HepG2 (cell line): ENCODE measurements around the gene GPR39. TPM values are rescaled to one million over a fixed set of nuclear protein-coding genes. Genes with fewer than 3 reads are reported as not detected.

Experiments
- ATAC-seq: fragments of 200-7000 bp; cut with Tn5 transposase; 3 replicates; pipeline ENCODE4 v1.9.1; 2020; ENCODE audit warnings: mild to moderate bottlenecking, moderate library complexity
- BruUV-seq: library from RNA; stranded (reverse); fragments of 400-500 nt; replicated peaks from 2 replicates; lab custom pipeline; 2021; lab: Mats Ljungman, UMichigan
- CTCF ChIA-PET: fragments of 300-600 bp; formaldehyde crosslinking; extraction: SDS; loops from one replicate; lab custom pipeline; 2021; ENCODE audit warnings: low total read pairs, inconsistent platforms, low intra/inter-chr PET ratio; lab: Yijun Ruan, JAX
- POLR2A ChIA-PET: fragments of 350-600 bp; sonication (Branson Sonifier 250); formaldehyde crosslinking; loops from one replicate; lab custom pipeline; 2020; ENCODE audit warnings: antibody characterized with exemption, inconsistent platforms; lab: Yijun Ruan, JAX
- DNase-seq: peaks from one replicate; pipeline ENCODE4 v3.0.0-alpha.2; 2015; ENCODE audit warnings: low spot score
- FAIRE-seq: peaks from 3 replicates; lab custom pipeline; 2011; peaks lifted over from hg19 to GRCh38; lab: Jason Lieb, UNC
- H2AFZ ChIP-seq: one replicate; pipeline ENCODE4 v1.6.1; 2011; ENCODE audit warnings: low read length, inconsistent platforms
- H3K27ac ChIP-seq: fragments of 300-600 bp; 3 replicates; pipeline ENCODE4 v1.8.0; 2011; ENCODE audit warnings: mixed run types, mild to moderate bottlenecking, mixed read lengths, low read length, inconsistent platforms; ENCODE audit not compliant: insufficient read depth; ENCODE audit errors: extremely low read length
- H3K27me3 ChIP-seq, 2 experiments: fragments of 200-600 bp in 1 of 2; 2 replicates in 1 of 2; 3 replicates in 1 of 2; pipeline versions ENCODE4 v1.6.0 to v1.8.0; 2011; ENCODE audit warnings: low read length in 2 of 2, mild to moderate bottlenecking in 2 of 2, moderate library complexity in 2 of 2, inconsistent platforms in 1 of 2; ENCODE audit not compliant: insufficient read depth in 2 of 2, control insufficient read depth in 1 of 2
- H3K36me3 ChIP-seq, 2 experiments: fragments of 200-600 bp in 1 of 2; replicated peaks in 1 of 2; 2 replicates in 1 of 2; 3 replicates in 1 of 2; pipeline versions ENCODE4 v1.5.1 to v1.8.0; 2011; ENCODE audit warnings: low read length in 2 of 2, inconsistent platforms in 1 of 2; ENCODE audit not compliant: insufficient read depth in 2 of 2, control insufficient read depth in 1 of 2
- H3K4me1 ChIP-seq: 2 replicates; pipeline ENCODE4 v1.5.1; 2012; ENCODE audit warnings: low read length, inconsistent platforms; ENCODE audit not compliant: insufficient read depth
- H3K4me2 ChIP-seq: 2 replicates; pipeline ENCODE4 v1.6.0; 2011; ENCODE audit warnings: low read depth, low read length, inconsistent platforms
- H3K4me3 ChIP-seq, 3 experiments: fragments of 200-600 bp in 1 of 3; sonication (generic), shearing (Covaris generic) in 1 of 3; replicated peaks in 1 of 3; 2 replicates each; pipeline ENCODE4 v1.5.1; 2011 to 2016; ENCODE audit warnings: low read length in 3 of 3, inconsistent platforms in 2 of 3, low read depth in 2 of 3, mild to moderate bottlenecking in 2 of 3, control low read depth in 1 of 3, mixed read lengths in 1 of 3; ENCODE audit not compliant: insufficient read depth in 1 of 3
- H3K79me2 ChIP-seq: one replicate; pipeline ENCODE4 v1.6.1; 2011; ENCODE audit warnings: low read length, inconsistent platforms; ENCODE audit not compliant: insufficient read depth
- H3K9ac ChIP-seq: 2 replicates; pipeline ENCODE4 v1.6.0; 2011; ENCODE audit warnings: mild to moderate bottlenecking, low read depth, low read length, inconsistent platforms; ENCODE audit not compliant: insufficient read depth
- H3K9me3 ChIP-seq: 2 replicates; pipeline ENCODE4 v1.5.1; 2012; ENCODE audit warnings: mild to moderate bottlenecking, low read length
- H4K20me1 ChIP-seq: 2 replicates; pipeline ENCODE4 v1.6.0; 2011; ENCODE audit warnings: inconsistent platforms, mild to moderate bottlenecking, low read length, moderate library complexity; ENCODE audit not compliant: insufficient read depth
- EED ChIP-seq: sonication (generic); formaldehyde crosslinking; IDR thresholded peaks from 2 replicates; pipeline ENCODE4 v1.5.0; 2020; ENCODE audit warnings: mild to moderate bottlenecking, missing genetic modification reagents
- FOXK1 ChIP-seq: sonication (generic); formaldehyde crosslinking; IDR thresholded peaks from 2 replicates; pipeline ENCODE4 v1.4.0; 2020; ENCODE audit warnings: low read depth, missing genetic modification reagents, borderline replicate concordance
- NFYC ChIP-seq: IDR thresholded peaks from 2 replicates; pipeline ENCODE4 v1.6.1; 2016; ENCODE audit warnings: missing genetic modification reagents, missing compliant biosample characterization
- NPAS2 ChIP-seq: sonication (generic); formaldehyde crosslinking; IDR thresholded peaks from 2 replicates; pipeline ENCODE4 v1.8.0; 2022; ENCODE audit warnings: mild to moderate bottlenecking, missing genetic modification reagents, borderline replicate concordance
- SNAI1 ChIP-seq: sonication (generic); formaldehyde crosslinking; IDR thresholded peaks from 2 replicates; pipeline ENCODE4 v1.5.0; 2020; ENCODE audit warnings: mild to moderate bottlenecking, missing genetic modification reagents, borderline replicate concordance
- TBL1XR1 ChIP-seq: fragments of 150-350 bp; IDR thresholded peaks from 2 replicates; pipeline ENCODE4 v1.6.1; 2014; ENCODE audit warnings: borderline replicate concordance, low read length; ENCODE audit not compliant: partially characterized antibody
- ZNF570 ChIP-seq: sonication (generic); formaldehyde crosslinking; IDR thresholded peaks from 2 replicates; pipeline ENCODE4 v1.4.0; 2020; ENCODE audit warnings: mild to moderate bottlenecking, missing genetic modification reagents, borderline replicate concordance
- ZNF782 ChIP-seq: sonication (generic); formaldehyde crosslinking; IDR thresholded peaks from 2 replicates; pipeline ENCODE4 v1.4.0; 2020; ENCODE audit warnings: missing genetic modification reagents, mild to moderate bottlenecking, borderline replicate concordance
- in situ Hi-C: cut with HindIII; loops from 2 replicates; pipeline ENCODE4 v1.10.0; 2017; ENCODE audit warnings: low pct_unique_long_range_greater_than_20kb; ENCODE audit not compliant: extremely low pct_ligation_motif_present
- intact Hi-C: fragments of 100-400 bp; cut with micrococcal nuclease; formaldehyde crosslinking; loops from one replicate; pipeline ENCODE4 v1.10.0; 2022; ENCODE audit not compliant: unreplicated experiment
- polyA plus RNA-seq, 8 experiments: library from polyadenylated mRNA; depleted of rRNA in 3 of 8; stranded (reverse) in 7 of 8; unstranded in 1 of 8; fragments of >200 nt; fragmentation: Illumina TruSeq in 4 of 8; extraction: Trizol in 4 of 8; gene quantifications; 2 replicates each; pipeline versions ENCODE4 v1.2.1 to v1.2.3, GENCODE V29; 2011 to 2016; ENCODE audit warnings: low read depth in 4 of 8, missing spikeins in 1 of 8, mixed read lengths in 1 of 8; ENCODE audit not compliant: insufficient read depth in 1 of 8
- total RNA-seq, 5 experiments: library from RNA; depleted of rRNA; stranded (reverse); fragments of >200 nt; fragmentation: Illumina TruSeq; extraction: Trizol; gene quantifications; 2 replicates each; pipeline ENCODE4 v1.2.3, GENCODE V29; 2016; ENCODE audit warnings: low read depth in 1 of 5
- TF ChIP-seq, protein P1 (sequence below): sonication (generic); formaldehyde crosslinking; IDR thresholded peaks from 2 replicates; pipeline ENCODE4 v1.4.0; 2020; ENCODE audit warnings: missing genetic modification reagents
- TF ChIP-seq, protein P2 (sequence below), 2 experiments: sonication (generic) in 1 of 2; formaldehyde crosslinking in 1 of 2; IDR thresholded peaks; 2 replicates each; pipeline versions ENCODE4 v1.4.0 to v1.6.1; 2018 to 2020; ENCODE audit warnings: missing genetic modification reagents in 2 of 2, borderline replicate concordance in 1 of 2, low read depth in 1 of 2, mild to moderate bottlenecking in 1 of 2, missing biosample characterization in 1 of 2
- TF ChIP-seq, protein P3 (sequence below): sonication (generic); formaldehyde crosslinking; IDR thresholded peaks from 2 replicates; pipeline ENCODE4 v1.8.1; 2023; ENCODE audit warnings: missing genetic modification reagents, inconsistent platforms, borderline replicate concordance
- TF ChIP-seq, protein P4 (sequence below): sonication (generic); formaldehyde crosslinking; IDR thresholded peaks from 2 replicates; pipeline ENCODE4 v1.8.0; 2022; ENCODE audit warnings: missing genetic modification reagents, low read depth, mild to moderate bottlenecking, borderline replicate concordance
- TF ChIP-seq, protein P5 (sequence below): sonication (generic); formaldehyde crosslinking; IDR thresholded peaks from 2 replicates; pipeline ENCODE4 v1.5.0; 2020; ENCODE audit warnings: missing genetic modification reagents
- TF ChIP-seq, protein P6 (sequence below): sonication (generic); formaldehyde crosslinking; IDR thresholded peaks from 2 replicates; pipeline ENCODE4 v1.9.0; 2022; ENCODE audit warnings: missing genetic modification reagents, mild to moderate bottlenecking, borderline replicate concordance

The GPR39 gene
- total and polyA plus RNA-seq, 2 of the 13 experiments (the other 11 are each of a cell fraction or from before 2014, with no cell fraction given) = 0.16 to 0.62 TPM

DNA sequence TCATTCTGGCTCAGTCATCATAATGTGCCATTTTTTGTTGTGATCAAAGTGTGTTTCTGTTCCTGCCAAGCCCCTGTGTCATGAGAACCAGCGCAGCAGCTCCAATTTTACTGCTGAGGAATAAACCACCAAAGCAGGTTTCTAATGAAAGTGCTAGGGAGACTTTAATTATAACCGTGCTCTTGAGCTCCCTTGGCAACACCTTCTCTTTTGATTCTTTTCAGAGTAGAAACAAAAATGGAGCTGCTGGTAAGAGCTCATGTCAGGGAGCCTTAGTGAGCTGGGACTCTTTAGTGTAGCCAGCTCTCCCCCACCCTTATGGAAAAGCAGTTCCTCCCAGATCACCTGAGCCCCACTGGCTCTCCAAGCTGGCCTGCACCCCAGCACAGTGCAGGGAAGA, 179.1 kb downstream of the GPR39 start (continued):
- TF ChIP-seq, protein P1, sequence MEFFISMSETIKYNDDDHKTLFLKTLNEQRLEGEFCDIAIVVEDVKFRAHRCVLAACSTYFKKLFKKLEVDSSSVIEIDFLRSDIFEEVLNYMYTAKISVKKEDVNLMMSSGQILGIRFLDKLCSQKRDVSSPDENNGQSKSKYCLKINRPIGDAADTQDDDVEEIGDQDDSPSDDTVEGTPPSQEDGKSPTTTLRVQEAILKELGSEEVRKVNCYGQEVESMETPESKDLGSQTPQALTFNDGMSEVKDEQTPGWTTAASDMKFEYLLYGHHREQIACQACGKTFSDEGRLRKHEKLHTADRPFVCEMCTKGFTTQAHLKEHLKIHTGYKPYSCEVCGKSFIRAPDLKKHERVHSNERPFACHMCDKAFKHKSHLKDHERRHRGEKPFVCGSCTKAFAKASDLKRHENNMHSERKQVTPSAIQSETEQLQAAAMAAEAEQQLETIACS = no peak
- TF ChIP-seq ZNF570 (no peak), FOXK1 (CRISPR knock-in tag) (no peak), TBL1XR1 (no peak), NFYC (no peak)

DNA sequence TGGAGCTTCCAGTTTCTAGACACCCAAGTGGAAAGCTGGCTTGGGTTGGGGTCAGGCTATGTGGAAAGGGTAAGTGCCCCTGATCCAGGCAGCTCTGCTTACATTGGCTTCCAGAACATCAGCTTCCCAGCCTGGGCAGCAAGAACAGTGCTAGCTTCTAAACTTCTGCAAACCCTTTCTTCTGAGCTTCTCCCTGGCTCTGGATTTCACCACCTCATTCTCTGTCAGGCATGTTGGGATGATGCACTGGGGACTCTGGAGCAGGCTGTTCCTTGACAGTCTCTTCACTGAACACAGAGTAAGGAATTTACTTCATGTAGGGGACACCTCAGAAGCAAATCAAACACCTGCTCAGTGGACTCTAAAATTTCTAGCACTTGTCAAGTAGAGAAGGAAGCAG, 180.6 kb downstream of the GPR39 start:
- Histone ChIP-seq H3K4me3 (no peak overlapping the region), H3K27ac (no peak overlapping the region), H3K36me3 (no peaks in the 10 kb centered on the region), H3K27me3 (no peaks in the 10 kb centered on the region), H4K20me1 (no peaks in the 10 kb centered on the region), H3K79me2 (no peaks in the 10 kb centered on the region), H3K4me1 (no peaks in the 10 kb centered on the region), H2AFZ (no peak overlapping the region), H3K9ac (no peak overlapping the region), H3K9me3 (peaks cover 24% of the 10 kb centered on the region; the same call in 1 of the 2 replicates), H3K4me2 (no peak overlapping the region)
- ATAC-seq = no peak
- POLR2A ChIA-PET = no interaction called here
- CTCF ChIA-PET = no interaction called here
- intact Hi-C loops = no loop called here
- TF ChIP-seq, protein P2, sequence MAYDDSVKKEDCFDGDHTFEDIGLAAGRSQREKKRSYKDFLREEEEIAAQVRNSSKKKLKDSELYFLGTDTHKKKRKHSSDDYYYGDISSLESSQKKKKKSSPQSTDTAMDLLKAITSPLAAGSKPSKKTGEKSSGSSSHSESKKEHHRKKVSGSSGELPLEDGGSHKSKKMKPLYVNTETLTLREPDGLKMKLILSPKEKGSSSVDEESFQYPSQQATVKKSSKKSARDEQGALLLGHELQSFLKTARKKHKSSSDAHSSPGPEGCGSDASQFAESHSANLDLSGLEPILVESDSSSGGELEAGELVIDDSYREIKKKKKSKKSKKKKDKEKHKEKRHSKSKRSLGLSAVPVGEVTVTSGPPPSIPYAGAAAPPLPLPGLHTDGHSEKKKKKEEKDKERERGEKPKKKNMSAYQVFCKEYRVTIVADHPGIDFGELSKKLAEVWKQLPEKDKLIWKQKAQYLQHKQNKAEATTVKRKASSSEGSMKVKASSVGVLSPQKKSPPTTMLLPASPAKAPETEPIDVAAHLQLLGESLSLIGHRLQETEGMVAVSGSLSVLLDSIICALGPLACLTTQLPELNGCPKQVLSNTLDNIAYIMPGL (CRISPR knock-in tag; IDR thresholded peaks at IDR 0.05; ENCODE audit: borderline replicate concordance in 1 of 2, low read depth in 1 of 2) = no peak
- TF ChIP-seq, protein P3, sequence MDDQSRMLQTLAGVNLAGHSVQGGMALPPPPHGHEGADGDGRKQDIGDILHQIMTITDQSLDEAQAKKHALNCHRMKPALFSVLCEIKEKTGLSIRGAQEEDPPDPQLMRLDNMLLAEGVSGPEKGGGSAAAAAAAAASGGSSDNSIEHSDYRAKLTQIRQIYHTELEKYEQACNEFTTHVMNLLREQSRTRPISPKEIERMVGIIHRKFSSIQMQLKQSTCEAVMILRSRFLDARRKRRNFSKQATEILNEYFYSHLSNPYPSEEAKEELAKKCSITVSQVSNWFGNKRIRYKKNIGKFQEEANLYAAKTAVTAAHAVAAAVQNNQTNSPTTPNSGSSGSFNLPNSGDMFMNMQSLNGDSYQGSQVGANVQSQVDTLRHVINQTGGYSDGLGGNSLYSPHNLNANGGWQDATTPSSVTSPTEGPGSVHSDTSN (CRISPR knock-in tag) = no peak
- TF ChIP-seq, protein P4, sequence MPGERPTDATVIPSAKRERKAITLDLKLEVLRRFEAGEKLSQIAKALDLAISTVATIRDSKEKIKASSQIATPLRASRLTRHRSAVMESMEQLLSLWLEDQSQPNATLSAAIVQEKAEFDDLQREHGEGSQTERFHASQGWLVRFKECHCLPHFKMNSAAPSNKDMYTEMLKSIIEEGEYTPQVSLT (CRISPR knock-in tag) = no peak
- TF ChIP-seq ZNF782 (CRISPR knock-in tag) (no peak), NPAS2 (CRISPR knock-in tag) (no peak), EED (CRISPR knock-in tag) (no peak), SNAI1 (no peak)
- TF ChIP-seq, protein P5, sequence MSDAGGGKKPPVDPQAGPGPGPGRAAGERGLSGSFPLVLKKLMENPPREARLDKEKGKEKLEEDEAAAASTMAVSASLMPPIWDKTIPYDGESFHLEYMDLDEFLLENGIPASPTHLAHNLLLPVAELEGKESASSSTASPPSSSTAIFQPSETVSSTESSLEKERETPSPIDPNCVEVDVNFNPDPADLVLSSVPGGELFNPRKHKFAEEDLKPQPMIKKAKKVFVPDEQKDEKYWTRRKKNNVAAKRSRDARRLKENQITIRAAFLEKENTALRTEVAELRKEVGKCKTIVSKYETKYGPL = no peak
- TF ChIP-seq, protein P6, sequence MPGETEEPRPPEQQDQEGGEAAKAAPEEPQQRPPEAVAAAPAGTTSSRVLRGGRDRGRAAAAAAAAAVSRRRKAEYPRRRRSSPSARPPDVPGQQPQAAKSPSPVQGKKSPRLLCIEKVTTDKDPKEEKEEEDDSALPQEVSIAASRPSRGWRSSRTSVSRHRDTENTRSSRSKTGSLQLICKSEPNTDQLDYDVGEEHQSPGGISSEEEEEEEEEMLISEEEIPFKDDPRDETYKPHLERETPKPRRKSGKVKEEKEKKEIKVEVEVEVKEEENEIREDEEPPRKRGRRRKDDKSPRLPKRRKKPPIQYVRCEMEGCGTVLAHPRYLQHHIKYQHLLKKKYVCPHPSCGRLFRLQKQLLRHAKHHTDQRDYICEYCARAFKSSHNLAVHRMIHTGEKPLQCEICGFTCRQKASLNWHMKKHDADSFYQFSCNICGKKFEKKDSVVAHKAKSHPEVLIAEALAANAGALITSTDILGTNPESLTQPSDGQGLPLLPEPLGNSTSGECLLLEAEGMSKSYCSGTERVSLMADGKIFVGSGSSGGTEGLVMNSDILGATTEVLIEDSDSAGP = no peak
- DNase-seq = no peak
- FAIRE-seq = no peak
- BruUV-seq = no TSS peak
- in situ Hi-C loops = no loop called here
